Endothelial cell of umbilical vein (primary cell): ENCODE measurements around the gene RYR3. TPM values are rescaled to one million over a fixed set of nuclear protein-coding genes. Genes with fewer than 3 reads are reported as not detected.

Experiments used
- BruUV-seq: library from RNA; stranded (reverse); fragments of 400-500 nt; replicated peaks from 2 replicates; lab custom pipeline; 2021; lab: Mats Ljungman, UMichigan
- CTCF ChIA-PET: fragments of 300-600, 350-600 bp; sonication (Branson Sonifier 250); formaldehyde crosslinking; loops from one replicate; lab custom pipeline; 2021; ENCODE audit warnings: antibody characterized with exemption, inconsistent platforms; lab: Charles Lee
- POLR2A ChIA-PET: fragments of 300-600, 350-600 bp; sonication (Branson Sonifier 250); formaldehyde crosslinking; loops from one replicate; lab custom pipeline; 2021; ENCODE audit warnings: antibody characterized with exemption, inconsistent platforms; lab: Charles Lee
- DNase-seq: peaks from one replicate; pipeline ENCODE4 v3.0.0-alpha.2; 2011; ENCODE audit warnings: low read depth, low spot score
- FAIRE-seq: peaks from 2 replicates; lab custom pipeline; 2011; peaks lifted over from hg19 to GRCh38; lab: Jason Lieb, UNC
- H2AFZ ChIP-seq: 2 replicates; pipeline ENCODE4 v1.6.0; 2012; ENCODE audit warnings: low read depth, low read length, control low read depth, inconsistent platforms
- H3K27ac ChIP-seq: 2 replicates; pipeline ENCODE4 v1.5.1; 2011; ENCODE audit warnings: low read depth, mild to moderate bottlenecking, control low read depth, low read length, moderate library complexity; ENCODE audit not compliant: insufficient read depth
- H3K27me3 ChIP-seq, 2 experiments: 2 replicates each; pipeline versions ENCODE4 v1.6.0 to v1.6.1; 2011; ENCODE audit warnings: low read length in 2 of 2, mixed read lengths in 1 of 2; ENCODE audit not compliant: control insufficient read depth in 2 of 2, insufficient read depth in 2 of 2
- H3K36me3 ChIP-seq, 2 experiments: 2 replicates in 1 of 2; 3 replicates in 1 of 2; pipeline ENCODE4 v1.5.1; 2011; ENCODE audit warnings: low read length in 2 of 2, mild to moderate bottlenecking in 1 of 2, moderate library complexity in 1 of 2; ENCODE audit not compliant: control insufficient read depth in 2 of 2, insufficient read depth in 2 of 2; ENCODE audit errors: extremely low read depth in 1 of 2
- H3K4me1 ChIP-seq: 3 replicates; pipeline ENCODE4 v1.5.1; 2011; ENCODE audit warnings: mild to moderate bottlenecking, low read length; ENCODE audit not compliant: control insufficient read depth, insufficient read depth; ENCODE audit errors: extremely low read depth
- H3K4me2 ChIP-seq: 2 replicates; pipeline ENCODE4 v1.6.1; 2011; ENCODE audit warnings: low read length, control low read depth, mixed read lengths; ENCODE audit not compliant: insufficient read depth
- H3K4me3 ChIP-seq, 3 experiments: fragments of 200-600 bp in 1 of 3; sonication (generic), shearing (Covaris generic) in 1 of 3; replicated peaks in 1 of 3; 2 replicates each; pipeline ENCODE4 v1.5.1; 2011 to 2016; ENCODE audit warnings: control low read depth in 3 of 3, low read length in 3 of 3, mild to moderate bottlenecking in 2 of 3, inconsistent platforms in 1 of 3, low read depth in 1 of 3, moderate library complexity in 1 of 3; ENCODE audit not compliant: insufficient read depth in 1 of 3
- H3K79me2 ChIP-seq: 2 replicates; pipeline ENCODE4 v1.6.0; 2012; ENCODE audit warnings: low read length, inconsistent platforms; ENCODE audit not compliant: control insufficient read depth, insufficient read depth
- H3K9ac ChIP-seq: replicated peaks from 2 replicates; pipeline ENCODE3; 2011; ENCODE audit warnings: low read length, control low read depth; ENCODE audit not compliant: insufficient read depth; ENCODE audit errors: extremely low read depth
- H3K9me1 ChIP-seq: replicated peaks from 3 replicates; pipeline ENCODE4 v1.6.0; 2011; ENCODE audit warnings: mild to moderate bottlenecking, low read length; ENCODE audit not compliant: control insufficient read depth, insufficient read depth; ENCODE audit errors: extremely low read depth
- H3K9me3 ChIP-seq: replicated peaks from 2 replicates; pipeline ENCODE4 v1.5.1; 2012; ENCODE audit warnings: low read length, inconsistent platforms; ENCODE audit not compliant: control insufficient read depth, insufficient read depth
- H4K20me1 ChIP-seq: replicated peaks from 2 replicates; pipeline ENCODE3; 2011; ENCODE audit warnings: mild to moderate bottlenecking, low read length; ENCODE audit not compliant: control insufficient read depth, insufficient read depth; ENCODE audit errors: extremely low read depth
- EZH2 ChIP-seq: IDR thresholded peaks from 2 replicates; pipeline ENCODE4 v1.6.1; 2012; ENCODE audit warnings: borderline replicate concordance, low read depth, mild to moderate bottlenecking, moderate library complexity, low read length, inconsistent platforms; ENCODE audit not compliant: severe bottlenecking
- FOS ChIP-seq: IDR thresholded peaks from 2 replicates; pipeline ENCODE4 v1.6.1; 2011; ENCODE audit warnings: mild to moderate bottlenecking, low read length, moderate library complexity, borderline replicate concordance; ENCODE audit not compliant: insufficient read depth
- GATA2 ChIP-seq: IDR thresholded peaks from 2 replicates; pipeline ENCODE4 v1.7.0; 2011; ENCODE audit warnings: low read depth, mild to moderate bottlenecking, moderate library complexity, mixed read lengths, low read length; ENCODE audit not compliant: insufficient read length, insufficient read depth
- JUN ChIP-seq: IDR thresholded peaks from 2 replicates; pipeline ENCODE4 v1.6.1; 2011; ENCODE audit warnings: borderline replicate concordance, low read depth; ENCODE audit not compliant: insufficient read length, insufficient read depth
- MYC ChIP-seq: IDR thresholded peaks from one replicate; pipeline ENCODE4 v1.6.1; 2011; ENCODE audit warnings: mild to moderate bottlenecking, low read depth, low read length
- POLR2A ChIP-seq: IDR thresholded peaks from 2 replicates; pipeline ENCODE4 v1.6.1; 2012; ENCODE audit warnings: low read depth, mild to moderate bottlenecking, control low read depth, low read length
- POLR2AphosphoS5 ChIP-seq: IDR thresholded peaks from 2 replicates; pipeline ENCODE4 v1.6.1; 2012; ENCODE audit warnings: low read depth, mild to moderate bottlenecking, control low read depth, low read length, moderate library complexity; ENCODE audit not compliant: insufficient read depth
- dilution Hi-C: fragments of 300-500 bp; cut with MboI; formaldehyde crosslinking; loops from one replicate; pipeline ENCODE4 v1.15.0; 2019; ENCODE audit warnings: low sequenced_read_pairs; ENCODE audit not compliant: extremely low pct_ligation_motif_present
- intact Hi-C: fragments of 100-400 bp; cut with micrococcal nuclease; formaldehyde crosslinking; loops from one replicate; pipeline ENCODE4 v1.10.0; 2022
- polyA plus RNA-seq, 4 experiments: library from polyadenylated mRNA; depleted of rRNA in 3 of 4; stranded (reverse) in 3 of 4; unstranded in 1 of 4; fragments of >200 nt; gene quantifications; 2 replicates each; pipeline versions ENCODE4 v1.2.1 to v1.2.3, GENCODE V29; 2011 to 2012; ENCODE audit warnings: missing spikeins in 1 of 4
- total RNA-seq: library from RNA; stranded (reverse); gene quantifications from 2 replicates; pipeline ENCODE4 v1.2.3, GENCODE V29; 2021
- TF ChIP-seq, protein P1 (sequence below), 2 donors: IDR thresholded peaks; 1 replicate in 1 of 2; 2 replicates in 1 of 2; pipeline ENCODE4 v1.5.1; 2011; ENCODE audit warnings: low read length in 2 of 2, mild to moderate bottlenecking in 2 of 2, moderate library complexity in 2 of 2, control low read depth in 1 of 2, inconsistent platforms in 1 of 2, low read depth in 1 of 2; ENCODE audit not compliant: insufficient read depth in 1 of 2; ENCODE audit errors: extremely low read depth in 1 of 2
- TF ChIP-seq, protein P2 (sequence below): IDR thresholded peaks from 2 replicates; pipeline ENCODE4 v1.6.1; 2011; ENCODE audit not compliant: insufficient read depth, insufficient read length

Gene RYR3
- total and polyA plus RNA-seq, 2 donors (not counting 3 experiments of a cell fraction or from before 2014, with no cell fraction given), result not detected

DNA sequence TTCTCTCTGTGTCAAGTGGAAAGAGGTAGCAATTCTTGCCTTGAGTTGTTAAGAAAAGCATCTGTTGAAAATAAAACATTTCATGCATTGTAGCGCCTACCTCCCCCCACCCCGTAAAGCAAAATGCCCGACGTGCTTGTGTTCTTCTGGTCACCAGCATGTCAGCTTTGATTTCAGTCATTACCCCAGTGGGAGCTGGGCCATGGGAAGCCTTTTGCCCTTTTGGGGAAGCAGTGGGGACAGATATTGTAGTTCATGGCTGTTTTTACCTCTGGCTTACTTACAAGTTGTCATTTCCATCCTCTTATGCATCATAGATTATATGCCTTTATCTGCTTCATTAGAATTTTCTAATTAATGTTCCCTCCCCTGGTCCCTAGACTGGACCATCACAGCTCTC, 328.7 kb downstream of the RYR3 start:
- no peaks in the 10 kb centered on the region for H3K36me3 ChIP-seq
- H2AFZ ChIP-seq, result no peak overlapping the region
- H3K4me3 ChIP-seq, result no peak overlapping the region
- no peaks in the 10 kb centered on the region for H3K4me1 ChIP-seq
- no peaks in the 10 kb centered on the region for H3K9me3 ChIP-seq
- DNase-seq, result no peak
- no peaks in the 10 kb centered on the region for H4K20me1 ChIP-seq
- no peak overlapping the region for H3K4me2 ChIP-seq
- dilution Hi-C loops, result no loop called here
- no peaks in the 10 kb centered on the region for H3K79me2 ChIP-seq
- no TSS peak for BruUV-seq
- POLR2A ChIA-PET, result no interaction called here
- H3K27ac ChIP-seq, result no peak overlapping the region
- H3K9ac ChIP-seq, result no peak overlapping the region
- TF ChIP-seq EZH2 (no peak), FOS (no peak), JUN (no peak), MYC (no peak), POLR2AphosphoS5 (no peak), GATA2 (no peak), POLR2A (no peak)
- TF ChIP-seq, protein P1, sequence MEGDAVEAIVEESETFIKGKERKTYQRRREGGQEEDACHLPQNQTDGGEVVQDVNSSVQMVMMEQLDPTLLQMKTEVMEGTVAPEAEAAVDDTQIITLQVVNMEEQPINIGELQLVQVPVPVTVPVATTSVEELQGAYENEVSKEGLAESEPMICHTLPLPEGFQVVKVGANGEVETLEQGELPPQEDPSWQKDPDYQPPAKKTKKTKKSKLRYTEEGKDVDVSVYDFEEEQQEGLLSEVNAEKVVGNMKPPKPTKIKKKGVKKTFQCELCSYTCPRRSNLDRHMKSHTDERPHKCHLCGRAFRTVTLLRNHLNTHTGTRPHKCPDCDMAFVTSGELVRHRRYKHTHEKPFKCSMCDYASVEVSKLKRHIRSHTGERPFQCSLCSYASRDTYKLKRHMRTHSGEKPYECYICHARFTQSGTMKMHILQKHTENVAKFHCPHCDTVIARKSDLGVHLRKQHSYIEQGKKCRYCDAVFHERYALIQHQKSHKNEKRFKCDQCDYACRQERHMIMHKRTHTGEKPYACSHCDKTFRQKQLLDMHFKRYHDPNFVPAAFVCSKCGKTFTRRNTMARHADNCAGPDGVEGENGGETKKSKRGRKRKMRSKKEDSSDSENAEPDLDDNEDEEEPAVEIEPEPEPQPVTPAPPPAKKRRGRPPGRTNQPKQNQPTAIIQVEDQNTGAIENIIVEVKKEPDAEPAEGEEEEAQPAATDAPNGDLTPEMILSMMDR (IDR thresholded peaks at IDR 0.05; ENCODE audit: extremely low read depth in 1 of 2, insufficient read depth in 1 of 2, low read depth in 1 of 2, low read length in 2 of 2), result no peak
- TF ChIP-seq, protein P2, sequence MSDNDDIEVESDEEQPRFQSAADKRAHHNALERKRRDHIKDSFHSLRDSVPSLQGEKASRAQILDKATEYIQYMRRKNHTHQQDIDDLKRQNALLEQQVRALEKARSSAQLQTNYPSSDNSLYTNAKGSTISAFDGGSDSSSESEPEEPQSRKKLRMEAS, result no peak
- H3K27me3 ChIP-seq, result peaks cover 4 to 10% of the 10 kb centered on the region in 2 experiments
- intact Hi-C loops, result no loop called here
- H3K9me1 ChIP-seq, result no peaks in the 10 kb centered on the region
- no peak for FAIRE-seq
- CTCF ChIA-PET, result no interaction called here
